ENCODE results near the gene TRAF3IP3. TPM values are rescaled to one million over a fixed set of nuclear protein-coding genes. Genes with fewer than 3 reads are reported as not detected.

TRAF3IP3 gene
- total RNA-seq, 1 donor from 2014 or later: not detected

DNA sequence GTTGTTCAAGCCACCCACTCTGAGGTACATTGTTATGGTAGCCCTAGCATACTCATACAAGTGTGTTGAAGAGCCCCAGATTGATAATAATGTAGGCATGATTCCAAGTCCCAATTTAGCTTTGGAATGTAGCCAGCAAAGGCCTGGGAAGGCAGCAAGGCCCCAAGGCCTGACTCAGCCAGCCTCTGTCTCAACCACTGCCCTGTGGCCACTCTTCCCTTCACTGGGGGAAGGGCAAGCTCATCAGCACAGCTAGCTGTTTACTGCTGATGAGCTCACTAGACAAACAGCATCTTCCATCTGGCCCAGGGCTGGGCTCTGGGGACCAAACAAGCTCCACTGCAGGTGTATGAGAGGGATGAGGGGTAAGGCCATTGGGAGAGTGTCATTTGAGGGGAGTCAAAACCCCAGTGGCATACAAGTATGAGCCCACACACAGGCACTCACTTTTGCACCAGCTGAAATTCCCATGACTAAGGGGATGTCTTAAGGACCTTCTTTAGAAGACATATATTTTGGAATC is 52.3 kb downstream of the TRAF3IP3 start:
- no peak overlapping the region for H3K4me3 ChIP-seq (ENCODE audit: low read depth, low read length)
- TF ChIP-seq, protein P1, sequence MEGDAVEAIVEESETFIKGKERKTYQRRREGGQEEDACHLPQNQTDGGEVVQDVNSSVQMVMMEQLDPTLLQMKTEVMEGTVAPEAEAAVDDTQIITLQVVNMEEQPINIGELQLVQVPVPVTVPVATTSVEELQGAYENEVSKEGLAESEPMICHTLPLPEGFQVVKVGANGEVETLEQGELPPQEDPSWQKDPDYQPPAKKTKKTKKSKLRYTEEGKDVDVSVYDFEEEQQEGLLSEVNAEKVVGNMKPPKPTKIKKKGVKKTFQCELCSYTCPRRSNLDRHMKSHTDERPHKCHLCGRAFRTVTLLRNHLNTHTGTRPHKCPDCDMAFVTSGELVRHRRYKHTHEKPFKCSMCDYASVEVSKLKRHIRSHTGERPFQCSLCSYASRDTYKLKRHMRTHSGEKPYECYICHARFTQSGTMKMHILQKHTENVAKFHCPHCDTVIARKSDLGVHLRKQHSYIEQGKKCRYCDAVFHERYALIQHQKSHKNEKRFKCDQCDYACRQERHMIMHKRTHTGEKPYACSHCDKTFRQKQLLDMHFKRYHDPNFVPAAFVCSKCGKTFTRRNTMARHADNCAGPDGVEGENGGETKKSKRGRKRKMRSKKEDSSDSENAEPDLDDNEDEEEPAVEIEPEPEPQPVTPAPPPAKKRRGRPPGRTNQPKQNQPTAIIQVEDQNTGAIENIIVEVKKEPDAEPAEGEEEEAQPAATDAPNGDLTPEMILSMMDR (conservative IDR thresholded peaks at IDR 0.05; ENCODE audit: low read depth, low read length): no peak

DNA sequence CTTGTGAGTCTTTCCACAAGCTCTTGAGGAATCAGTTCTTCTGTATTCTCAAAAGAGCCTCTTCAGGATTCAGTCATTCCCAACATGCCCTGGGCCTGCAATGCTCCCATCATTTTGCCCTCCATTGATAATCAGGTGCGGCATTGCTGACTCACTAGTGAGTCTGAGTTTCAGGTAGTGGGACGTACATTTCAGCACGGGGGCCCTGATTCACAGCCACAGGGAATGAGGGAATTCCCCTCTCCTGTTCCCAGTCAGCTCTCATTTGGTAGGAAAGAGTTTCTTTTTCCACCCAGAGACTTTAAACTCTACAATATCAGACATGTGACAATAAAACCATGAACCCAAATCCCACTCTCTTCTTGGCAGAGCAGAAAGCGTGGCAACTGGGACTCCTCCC is 53.8 kb downstream of the TRAF3IP3 start:
- TF ChIP-seq, protein P1 (conservative IDR thresholded peaks at IDR 0.05; ENCODE audit: low read depth, low read length): no peak
- no peak for DNase-seq (ENCODE audit: low read depth)
- no peak overlapping the region for H3K4me3 ChIP-seq (ENCODE audit: low read depth, low read length)

More for the DNA sequence above, 52.3 kb downstream of the TRAF3IP3 start:
- peak; percentile 75 for DNase-seq (ENCODE audit: low read depth)

DNA sequence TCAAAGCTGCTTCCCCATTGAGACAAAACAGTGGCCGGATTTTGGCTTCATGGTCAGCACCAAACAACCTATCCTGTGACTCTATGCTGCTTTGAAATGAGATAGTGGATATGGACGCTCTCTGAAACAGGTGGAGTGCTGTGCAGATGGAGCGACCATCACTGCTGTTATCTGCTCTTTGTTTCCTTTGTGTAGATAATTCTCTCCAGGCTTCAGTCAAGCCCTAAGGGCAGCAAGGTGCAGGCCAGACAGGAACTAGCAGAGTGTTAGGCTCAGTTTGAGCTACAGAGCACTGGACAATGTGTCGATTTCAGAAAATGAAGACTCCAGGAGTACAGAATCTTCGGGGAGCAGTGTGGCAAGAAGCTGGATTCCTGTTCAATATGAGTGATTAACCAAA is 54.9 kb downstream of the TRAF3IP3 start:
- TF ChIP-seq, protein P1 (conservative IDR thresholded peaks at IDR 0.05; ENCODE audit: low read depth, low read length): no peak
- H3K4me3 ChIP-seq (ENCODE audit: low read depth, low read length): no peak overlapping the region
- no peak for DNase-seq (ENCODE audit: low read depth)

DNA sequence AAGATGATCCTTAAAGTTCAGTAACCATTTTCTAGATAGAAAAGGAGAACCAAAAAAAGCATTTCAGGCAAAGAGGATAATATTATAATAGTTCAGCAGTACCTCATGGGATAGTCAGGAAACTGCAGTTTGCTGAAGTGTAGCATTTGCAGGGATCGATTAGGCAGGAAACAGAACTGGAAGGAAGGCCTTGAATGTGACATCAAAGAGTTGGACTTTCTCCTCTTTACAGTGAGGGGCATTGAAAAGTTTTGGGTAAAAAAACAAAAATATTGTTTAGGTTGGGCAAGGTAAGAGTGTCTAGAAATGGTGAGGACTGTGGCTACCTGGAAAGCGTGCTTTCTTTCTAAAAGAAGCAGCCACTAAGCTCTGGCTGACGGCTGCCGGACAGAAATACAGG is 58.0 kb downstream of the TRAF3IP3 start:
- H3K4me3 ChIP-seq (ENCODE audit: low read depth, low read length): no peak overlapping the region
- TF ChIP-seq, protein P1 (conservative IDR thresholded peaks at IDR 0.05; ENCODE audit: low read depth, low read length): no peak

DNA sequence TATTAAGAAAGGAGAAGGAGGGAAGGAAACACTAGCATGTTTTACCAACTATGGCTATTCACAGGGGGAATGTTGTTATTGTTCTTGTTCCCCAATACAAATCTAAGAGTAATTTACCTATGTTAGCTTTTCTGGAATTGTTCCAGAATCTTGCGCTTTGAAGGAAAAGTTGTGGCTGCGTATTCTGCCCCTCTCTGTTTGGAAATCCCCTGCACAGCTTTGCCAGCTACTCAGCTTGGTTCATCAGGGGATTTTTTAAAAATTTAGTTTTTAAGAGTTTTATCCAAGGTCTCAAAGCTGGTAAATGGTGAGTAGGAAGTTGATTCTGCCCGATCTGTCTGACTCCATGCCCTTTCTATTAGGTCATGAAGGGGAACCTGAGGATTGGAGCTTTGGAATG is 59.6 kb downstream of the TRAF3IP3 start:
- H3K4me3 ChIP-seq (ENCODE audit: low read depth, low read length): no peak overlapping the region

More for the DNA sequence above, 58.0 kb downstream of the TRAF3IP3 start:
- no peak for DNase-seq (ENCODE audit: low read depth)

DNA sequence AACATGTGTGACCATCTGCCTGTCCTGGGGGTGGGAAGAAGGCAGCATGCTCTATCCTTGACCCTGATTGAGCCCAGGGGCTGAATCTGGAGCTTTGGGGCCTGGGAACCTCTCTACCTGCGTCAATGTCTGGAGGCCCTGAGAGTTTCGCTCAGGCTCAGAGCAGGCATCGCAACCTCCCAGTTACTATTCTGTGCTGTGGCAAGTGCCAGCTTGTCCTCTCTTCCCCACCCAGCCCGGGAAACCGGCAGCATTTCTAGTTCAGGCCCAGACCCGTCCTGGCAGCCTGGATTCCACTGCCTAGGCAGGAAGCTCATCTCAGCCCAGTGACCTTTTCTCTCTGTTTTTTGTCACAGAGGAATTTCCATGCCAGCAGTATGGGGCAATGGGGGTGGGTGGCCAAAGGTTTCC is 60.1 kb downstream of the TRAF3IP3 start:
- no peak overlapping the region for H3K4me3 ChIP-seq (ENCODE audit: low read depth, low read length)

More for the DNA sequence above, 59.6 kb downstream of the TRAF3IP3 start:
- DNase-seq (ENCODE audit: low read depth): no peak
- TF ChIP-seq, protein P1 (conservative IDR thresholded peaks at IDR 0.05; ENCODE audit: low read depth, low read length): no peak

DNA sequence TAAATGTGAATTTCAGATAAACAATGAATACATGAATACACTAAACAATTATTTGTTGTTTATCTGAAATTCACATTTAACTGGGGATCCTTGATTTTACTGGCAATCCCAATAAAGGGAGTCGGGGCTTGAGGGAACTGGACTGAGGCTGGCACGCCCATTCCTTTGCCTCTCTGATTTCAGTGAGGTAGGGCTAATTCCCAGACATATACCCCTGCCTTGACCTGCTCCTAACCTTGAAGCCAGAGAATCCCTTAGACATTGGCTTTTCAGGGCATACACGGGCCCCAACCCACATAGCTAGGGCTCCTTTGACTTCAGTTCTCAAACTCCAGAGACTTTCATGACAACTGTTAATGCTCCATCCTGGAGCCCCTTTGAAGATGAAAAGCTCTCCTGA is 61.1 kb downstream of the TRAF3IP3 start:
- TF ChIP-seq, protein P1 (conservative IDR thresholded peaks at IDR 0.05; ENCODE audit: low read depth, low read length): no peak
- no peak overlapping the region for H3K4me3 ChIP-seq (ENCODE audit: low read depth, low read length)
- DNase-seq (ENCODE audit: low read depth): no peak

More for the DNA sequence above, 60.1 kb downstream of the TRAF3IP3 start:
- TF ChIP-seq, protein P1 (conservative IDR thresholded peaks at IDR 0.05; ENCODE audit: low read depth, low read length): no peak
- no peak for DNase-seq (ENCODE audit: low read depth)

All from epithelial cell of proximal tubule (primary cell).